Neural progenitor cell (in vitro differentiated cells): ENCODE data around the gene VPS26B. TPM values are rescaled to one million over a fixed set of nuclear protein-coding genes. Genes with fewer than 3 reads are reported as not detected.

ENCODE experiments used
- DNase-seq: peaks from one replicate; pipeline ENCODE4 v3.0.0-alpha.2; 2016; ENCODE audit warnings: low spot score
- H2AFZ ChIP-seq: fragments of 200-600 bp; sonication (generic); replicated peaks from 2 replicates; pipeline ENCODE4 v1.6.1; 2016; ENCODE audit warnings: antibody characterized with exemption
- H3F3A ChIP-seq: fragments of 200-600 bp; sonication (generic); 2 replicates; pipeline ENCODE4 v1.6.1; 2016; ENCODE audit warnings: antibody characterized with exemption, low read depth
- H3K27ac ChIP-seq: fragments of 200-600 bp; sonication (generic); 2 replicates; pipeline ENCODE4 v1.5.1; 2016; ENCODE audit warnings: mild to moderate bottlenecking
- H3K27me3 ChIP-seq: fragments of 200-600 bp; sonication (generic); 2 replicates; pipeline ENCODE4 v1.6.1; 2016; ENCODE audit warnings: mild to moderate bottlenecking, moderate library complexity
- H3K36me3 ChIP-seq: fragments of 200-600 bp; sonication (generic); 2 replicates; pipeline ENCODE4 v1.5.1; 2016
- H3K4me1 ChIP-seq: fragments of 200-600 bp; sonication (generic); 2 replicates; pipeline ENCODE4 v1.6.1; 2016; ENCODE audit warnings: mixed run types
- H3K4me2 ChIP-seq: fragments of 200-600 bp; sonication (generic); 2 replicates; pipeline ENCODE4 v1.6.1; 2016
- H3K4me3 ChIP-seq: fragments of 200-600 bp; sonication (generic); 2 replicates; pipeline ENCODE4 v1.5.1; 2016
- H3K79me2 ChIP-seq: fragments of 200-600 bp; sonication (generic); 2 replicates; pipeline ENCODE4 v1.6.1; 2016; ENCODE audit warnings: low read depth
- H3K9ac ChIP-seq: fragments of 200-600 bp; sonication (generic); 2 replicates; pipeline ENCODE4 v1.6.1; 2016
- H3K9me3 ChIP-seq: fragments of 200-600 bp; sonication (generic); 2 replicates; pipeline ENCODE4 v1.5.1; 2016; ENCODE audit warnings: low read depth
- H4K20me1 ChIP-seq: fragments of 200-600 bp; sonication (generic); 2 replicates; pipeline ENCODE4 v1.6.1; 2016; ENCODE audit warnings: low read depth
- H3K27ac Mint-ChIP-seq: 3 replicates; pipeline ENCODE4 v1.8.0; 2021; ENCODE audit warnings: mixed read lengths
- H3K27me3 Mint-ChIP-seq: 2 replicates; pipeline ENCODE4 v1.8.0; 2022; ENCODE audit warnings: low read depth, mild to moderate bottlenecking, inconsistent platforms, moderate library complexity, mixed read lengths; ENCODE audit not compliant: insufficient read depth
- H3K36me3 Mint-ChIP-seq: 3 replicates; pipeline ENCODE4 v1.8.0; 2021; ENCODE audit warnings: mixed read lengths
- H3K4me1 Mint-ChIP-seq: 3 replicates; pipeline ENCODE4 v1.8.0; 2021; ENCODE audit warnings: mixed read lengths
- H3K4me3 Mint-ChIP-seq: 3 replicates; pipeline ENCODE4 v1.8.0; 2021; ENCODE audit warnings: mild to moderate bottlenecking, moderate library complexity, mixed read lengths
- H3K9me3 Mint-ChIP-seq: 3 replicates; pipeline ENCODE4 v1.8.0; 2020; ENCODE audit warnings: mixed read lengths
- CTCF ChIP-seq: fragments of 200-600 bp; sonication (generic); IDR thresholded peaks from 2 replicates; pipeline ENCODE4 v1.5.1; 2017; ENCODE audit warnings: antibody characterized with exemption, mild to moderate bottlenecking
- EZH2 ChIP-seq: fragments of 200-600 bp; sonication (generic); IDR thresholded peaks from 2 replicates; pipeline ENCODE4 v1.6.1; 2017; ENCODE audit warnings: antibody characterized with exemption, mild to moderate bottlenecking, moderate library complexity
- EZH2phosphoT487 ChIP-seq: fragments of 200-600 bp; sonication (generic); IDR thresholded peaks from 2 replicates; pipeline ENCODE4 v1.6.1; 2017; ENCODE audit warnings: antibody characterized with exemption
- total RNA-seq: library from RNA; depleted of rRNA; stranded (reverse); fragments of >200 nt; gene quantifications from 2 replicates; pipeline ENCODE4 v1.2.3, GENCODE V29; 2015; ENCODE audit warnings: low replicate concordance

Gene VPS26B
- total RNA-seq, 1 donor from 2014 or later: 17.6 TPM

DNA sequence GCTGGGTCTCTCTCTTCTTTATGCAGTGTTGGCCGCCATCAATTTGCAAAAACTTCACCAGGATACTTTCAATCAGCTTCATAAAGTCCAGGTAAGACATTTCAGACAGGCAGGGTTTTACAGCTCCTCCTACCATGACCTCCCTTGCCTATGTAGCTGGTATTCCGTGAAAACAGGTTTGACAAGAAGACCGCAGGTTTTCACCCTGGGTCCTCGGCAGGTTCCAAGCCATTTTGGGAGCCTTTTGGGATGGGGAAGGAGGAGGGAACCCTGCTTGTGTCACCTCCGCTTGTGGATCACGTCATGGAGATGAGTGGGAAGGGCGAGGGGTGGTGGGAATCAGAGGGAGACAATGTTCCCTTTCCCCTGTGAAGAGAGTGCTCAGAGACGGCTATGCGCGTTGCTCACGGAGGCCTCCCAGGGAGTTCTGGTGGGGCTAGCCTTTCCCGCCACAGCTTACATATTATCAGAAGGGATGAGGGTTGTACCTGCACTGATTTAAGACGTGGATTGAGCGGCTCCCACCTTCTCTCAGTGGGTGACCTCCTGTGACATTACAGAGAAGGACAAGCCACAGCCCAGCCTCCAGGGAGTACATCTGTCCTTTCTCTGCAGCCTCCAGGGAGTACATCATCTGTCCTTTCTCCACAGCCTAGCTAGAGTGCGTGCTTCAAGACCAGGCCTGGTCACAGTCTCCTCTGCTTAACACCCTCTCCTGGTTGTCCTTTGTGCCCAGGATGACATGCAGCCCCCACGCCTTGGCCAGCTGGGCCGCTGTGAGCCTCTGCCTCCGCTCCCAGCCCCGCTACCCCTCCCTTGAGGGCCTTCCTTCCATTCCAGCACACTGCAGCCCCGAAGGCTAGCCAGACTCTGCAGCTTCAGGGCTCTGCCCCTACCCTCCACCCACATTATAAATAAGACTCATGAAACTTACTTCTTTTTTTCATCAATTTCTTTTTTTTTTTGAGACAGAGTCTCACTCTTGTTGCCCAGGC, 68.9 kb downstream of the VPS26B start:
- no peaks in the 10 kb centered on the region for H4K20me1 ChIP-seq
- H3K4me1 ChIP-seq: no peaks in the 10 kb centered on the region
- no peaks in the 10 kb centered on the region for H3K9me3 ChIP-seq
- H2AFZ ChIP-seq: no peak overlapping the region
- H3K27ac Mint-ChIP-seq: no peak overlapping the region
- H3K9me3 Mint-ChIP-seq: no peaks in the 10 kb centered on the region
- H3K4me3 Mint-ChIP-seq: no peak overlapping the region
- DNase-seq: no peak
- peaks cover 3% of the 10 kb centered on the region for H3K27me3 Mint-ChIP-seq
- H3K4me3 ChIP-seq: no peak overlapping the region
- H3K4me1 Mint-ChIP-seq: peaks cover 16% of the 10 kb centered on the region
- no peaks in the 10 kb centered on the region for H3K36me3 Mint-ChIP-seq
- H3K9ac ChIP-seq: no peak overlapping the region
- no peaks in the 10 kb centered on the region for H3F3A ChIP-seq
- no peaks in the 10 kb centered on the region for H3K79me2 ChIP-seq
- H3K4me2 ChIP-seq: no peak overlapping the region
- H3K27me3 ChIP-seq: no peaks in the 10 kb centered on the region
- H3K27ac ChIP-seq: no peak overlapping the region
- TF ChIP-seq EZH2 (no peak), EZH2phosphoT487 (no peak), CTCF (no peak)
- no peaks in the 10 kb centered on the region for H3K36me3 ChIP-seq

DNA sequence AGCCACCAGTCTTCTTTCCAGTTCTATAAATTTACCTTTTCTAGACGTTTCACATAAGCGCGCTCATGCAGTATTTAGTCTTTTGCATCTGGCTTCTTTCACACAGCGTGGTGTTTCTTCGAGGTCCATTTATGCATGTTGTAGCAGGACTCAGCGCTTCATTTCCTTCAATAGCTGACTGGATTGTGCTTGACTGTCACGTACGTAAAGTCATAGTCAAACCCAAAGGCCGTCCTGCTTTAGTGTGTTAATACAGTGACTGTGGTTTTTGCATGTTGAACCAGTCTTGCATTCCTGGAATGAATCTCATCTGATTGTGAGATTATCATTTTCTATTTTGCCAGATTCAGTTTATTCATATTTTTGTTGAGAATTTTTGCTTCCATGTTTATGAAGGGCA, 70.2 kb downstream of the VPS26B start:
- Mint-ChIP-seq H3K27me3 (peaks cover 1% of the 10 kb centered on the region), H3K27ac (no peak overlapping the region), H3K4me3 (no peak overlapping the region), H3K4me1 (peaks cover 7% of the 10 kb centered on the region), H3K36me3 (no peaks in the 10 kb centered on the region), H3K9me3 (no peaks in the 10 kb centered on the region)
- Histone ChIP-seq H3K9me3 (no peaks in the 10 kb centered on the region), H3K9ac (no peak overlapping the region), H3K4me1 (no peaks in the 10 kb centered on the region), H3K27me3 (no peaks in the 10 kb centered on the region), H3K4me3 (no peak overlapping the region), H3F3A (no peaks in the 10 kb centered on the region), H4K20me1 (no peaks in the 10 kb centered on the region), H3K36me3 (no peaks in the 10 kb centered on the region), H3K79me2 (no peaks in the 10 kb centered on the region), H2AFZ (no peak overlapping the region), H3K4me2 (no peak overlapping the region), H3K27ac (no peak overlapping the region)
- DNase-seq: no peak
- no peak for TF ChIP-seq EZH2

Other genes with a start within 250 kb of the VPS26B start
- 65.9 and 68.1 TPM in 2 replicates for gene JAM3, start 155.6 kb upstream of the VPS26B start, total RNA-seq
- gene NCAPD3, start 704 bp upstream of the VPS26B start, total RNA-seq: 41.0 and 45.0 TPM in 2 replicates
- 76.0 and 109 TPM in 2 replicates for gene THYN1, start 28.7 kb downstream of the VPS26B start, total RNA-seq
- gene ACAD8, start 28.9 kb downstream of the VPS26B start, total RNA-seq: 34.5 and 48.4 TPM in 2 replicates
- gene GLB1L3, start 51.7 kb downstream of the VPS26B start, total RNA-seq: 0.09 TPM in 1 of 2 replicates, not detected in the other
- 2.0 and 5.5 TPM in 2 replicates for gene GLB1L2, start 107.3 kb downstream of the VPS26B start, total RNA-seq
- gene B3GAT1, start 187.6 kb downstream of the VPS26B start, total RNA-seq: 11.0 and 20.7 TPM in 2 replicates